ENCODE data around the gene TSPAN5.
"Not testable (repeated sequence)": the region's sequence is repeated elsewhere in the genome, so short reads cannot be mapped to it uniquely, and the experiment has no call there.

The TSPAN5 gene

GRCh38 chr4:98658287-98659105 is at the start of gene TSPAN5:
TSPAN5 (minus strand) TSS chr4:98658611.
- peak; percentile 71 to 83 (median 76) for DNase-seq (ENCODE audit: low read depth in 3 of 3)

DNA sequence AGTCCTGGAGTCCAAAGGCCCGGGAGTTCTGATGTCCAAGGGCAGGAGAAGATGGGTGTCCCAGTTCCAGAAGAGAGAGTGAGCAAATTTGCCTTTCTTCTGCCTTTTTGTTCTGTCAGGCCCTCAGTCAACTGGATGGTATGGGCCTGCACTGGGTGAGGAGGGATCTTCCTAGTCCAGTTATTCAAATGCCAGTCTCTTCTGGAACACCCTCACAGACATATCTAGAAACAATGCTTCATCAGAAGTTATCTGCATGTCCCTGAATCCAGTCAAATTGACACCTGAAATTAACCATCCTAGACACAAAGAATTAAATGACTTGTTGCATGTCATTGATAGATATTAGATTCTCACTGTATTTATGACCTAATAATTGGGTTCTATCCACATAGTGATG is 48.5 kb upstream of the TSPAN5 start:
- no peak for DNase-seq (ENCODE audit: low read depth in 3 of 3)

- DNase-seq (ENCODE audit: low read depth in 3 of 3) = no peak
Measured at GRCh38 chr4:98706200-98706813, 47.9 kb upstream of the TSPAN5 start.

DNA sequence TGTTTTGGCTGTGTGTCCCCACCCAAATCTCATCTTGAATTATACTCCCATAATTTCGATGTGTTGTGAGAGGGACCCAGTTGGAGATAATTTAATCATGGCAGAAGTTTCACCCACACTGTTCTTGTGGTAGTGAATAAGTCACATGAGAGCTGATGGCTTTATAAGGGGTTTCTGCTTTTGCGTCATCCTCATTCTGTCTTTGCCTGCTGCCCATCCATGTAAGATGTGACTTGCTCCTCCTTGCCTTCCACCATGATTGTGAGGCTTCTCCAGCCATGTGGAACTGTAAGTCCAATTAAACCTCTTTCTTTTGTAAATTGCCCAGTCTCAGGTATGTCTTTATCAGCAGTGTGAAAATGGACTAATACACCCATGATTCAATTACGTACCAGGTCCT is 47.2 kb upstream of the TSPAN5 start:
- DNase-seq (ENCODE audit: low read depth in 3 of 3) = not testable (repeated sequence)

GRCh38 chr4:98700656-98701055 is 42.2 kb upstream of the TSPAN5 start:
- no peak for DNase-seq (ENCODE audit: low read depth in 3 of 3)

DNA sequence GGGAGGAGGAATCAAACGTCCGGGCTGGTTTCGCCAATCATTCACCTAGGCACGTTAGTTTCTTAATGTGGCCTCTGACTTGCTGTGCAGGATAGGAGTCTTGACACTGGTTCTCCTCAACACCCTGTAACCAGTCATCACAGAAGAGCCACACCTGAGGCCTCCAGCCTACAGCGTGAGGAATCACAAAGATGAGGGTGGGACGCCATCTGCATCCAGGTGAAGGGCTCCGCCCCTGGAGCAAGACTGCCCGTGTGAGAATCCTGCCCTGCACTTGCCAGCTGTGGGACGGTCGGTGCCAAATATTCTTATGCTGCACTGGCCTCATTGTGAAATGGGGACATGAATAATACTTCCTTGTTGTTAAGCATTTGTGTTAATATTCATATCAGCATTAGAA is 35.7 kb upstream of the TSPAN5 start:
- no peak for DNase-seq (ENCODE audit: low read depth in 3 of 3)

DNA sequence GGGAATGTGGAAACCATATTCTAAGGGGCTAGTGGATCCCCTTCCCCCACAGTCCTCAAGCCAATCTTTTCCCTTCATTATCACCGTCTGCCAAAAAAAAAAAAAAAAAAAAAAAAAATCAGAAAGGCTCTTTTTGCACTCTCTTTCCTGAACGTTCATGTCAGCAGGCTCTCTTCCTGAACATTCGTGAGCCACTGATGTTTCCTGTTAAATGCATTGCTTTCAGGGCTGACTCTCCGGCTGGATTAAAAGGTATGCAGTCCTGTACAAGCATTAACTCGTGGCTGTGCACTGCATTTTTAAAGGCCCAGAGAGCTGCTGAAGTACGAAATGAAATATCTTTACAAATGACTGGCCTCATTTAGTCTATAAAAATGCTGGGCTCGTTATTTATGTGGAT is 34.0 kb upstream of the TSPAN5 start:
- no peak for DNase-seq (ENCODE audit: low read depth in 3 of 3)

DNA sequence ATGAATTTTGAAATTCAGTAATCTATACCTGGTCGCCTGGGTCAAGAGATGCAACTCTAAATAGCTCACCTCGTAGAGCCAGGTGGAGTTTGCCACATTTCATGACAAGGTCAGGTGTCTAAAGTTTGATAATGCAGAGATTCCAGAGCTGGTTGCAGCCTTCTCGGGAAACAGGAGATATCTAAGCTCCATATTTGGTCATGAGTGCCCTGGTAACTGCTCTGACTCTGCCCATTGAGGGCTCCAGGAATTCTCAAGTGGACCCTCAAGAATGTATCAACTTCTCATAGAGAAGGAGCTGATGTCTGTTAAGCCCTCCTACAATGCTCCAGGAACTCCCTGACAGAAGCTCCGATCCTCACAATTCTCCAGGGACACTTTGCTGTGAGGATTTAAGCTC is 33.2 kb upstream of the TSPAN5 start:
- no peak for DNase-seq (ENCODE audit: low read depth in 3 of 3)

GRCh38 chr4:98689507-98690174 is 31.2 kb upstream of the TSPAN5 start:
- DNase-seq (ENCODE audit: low read depth in 3 of 3) = no peak

DNA sequence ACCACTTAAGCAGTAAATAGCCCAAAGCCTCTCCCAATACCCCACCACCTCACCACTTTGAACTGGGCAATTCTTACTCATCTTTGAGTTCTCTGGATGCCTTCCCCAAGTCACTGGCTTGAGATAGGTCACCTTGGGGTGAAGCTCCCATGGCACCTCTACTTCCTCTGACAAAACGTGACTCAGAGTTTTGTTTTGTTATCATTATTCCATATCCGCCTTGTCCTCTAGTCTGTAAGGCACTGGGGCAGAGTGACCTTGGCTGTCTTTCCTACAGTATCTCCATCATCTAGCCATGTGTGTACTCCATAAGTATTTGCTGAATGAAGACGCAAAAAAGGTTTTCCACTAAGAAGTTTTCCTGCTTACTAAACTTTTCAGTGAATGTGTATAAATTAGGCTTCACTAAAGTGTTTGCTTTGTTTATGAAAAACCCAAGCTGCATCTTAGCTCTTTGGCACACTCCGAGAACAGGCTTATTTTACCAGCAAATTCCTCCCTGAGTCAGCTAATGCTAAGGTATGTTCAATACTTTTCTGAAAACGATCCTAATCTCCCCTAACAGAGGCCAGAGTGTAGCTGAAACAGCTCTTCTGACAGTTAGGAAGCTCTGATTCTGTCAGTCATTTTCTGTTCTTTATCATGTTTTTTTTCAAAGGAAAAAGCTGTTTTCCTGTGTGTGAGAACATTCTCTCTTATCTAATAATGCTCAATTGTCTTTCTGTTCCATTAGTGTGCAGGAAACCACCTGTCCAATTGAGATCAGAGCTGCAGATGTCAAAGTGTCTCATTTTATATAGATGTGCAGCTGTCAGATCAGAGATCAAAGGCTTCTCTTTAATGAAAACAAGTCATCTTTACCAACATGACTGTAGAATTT is 30.2 kb upstream of the TSPAN5 start:
- DNase-seq (ENCODE audit: low read depth in 3 of 3) = no peak

DNA sequence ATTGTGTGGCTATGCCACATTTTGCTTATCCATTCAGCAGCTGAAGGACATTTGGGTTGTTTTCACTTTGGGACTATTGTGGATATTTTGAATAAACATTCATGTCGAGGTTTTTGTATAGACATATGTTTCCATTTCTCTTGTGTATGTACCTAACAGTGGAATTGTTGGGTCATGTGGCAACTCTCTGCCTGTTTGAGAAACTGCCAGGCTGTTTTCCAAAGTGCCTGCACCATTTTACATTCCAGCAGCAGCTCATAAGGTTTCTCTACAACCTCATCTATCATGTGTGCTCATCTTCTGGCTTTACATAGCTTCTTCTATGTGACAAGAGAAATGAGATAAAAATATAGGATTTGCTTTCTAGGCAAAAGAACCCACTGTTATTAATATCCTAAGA is 29.5 kb upstream of the TSPAN5 start:
- DNase-seq (ENCODE audit: low read depth in 3 of 3) = no peak

DNA sequence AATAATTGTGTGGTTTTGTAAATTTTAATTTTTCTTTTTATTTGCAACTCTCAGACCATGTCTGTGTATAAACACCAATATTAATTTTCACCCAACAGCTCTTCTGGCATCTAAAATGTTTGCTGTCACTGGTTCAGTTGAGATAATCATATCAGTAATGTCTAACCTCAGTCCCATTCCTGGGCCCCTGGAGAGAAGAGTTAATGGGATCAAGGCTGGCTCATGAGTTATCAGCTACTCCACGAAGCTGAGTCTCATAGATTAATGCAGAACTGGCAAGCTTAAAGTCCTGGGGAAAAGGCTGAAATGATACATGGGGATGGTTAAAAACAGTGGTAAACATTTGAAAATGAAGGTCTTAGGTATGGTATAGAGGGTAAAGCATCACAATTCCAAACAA is 28.4 kb upstream of the TSPAN5 start:
- DNase-seq (ENCODE audit: low read depth in 3 of 3) = no peak

- DNase-seq (ENCODE audit: low read depth in 3 of 3) = no peak
Measured at GRCh38 chr4:98686043-98686707, 27.8 kb upstream of the TSPAN5 start.

DNA sequence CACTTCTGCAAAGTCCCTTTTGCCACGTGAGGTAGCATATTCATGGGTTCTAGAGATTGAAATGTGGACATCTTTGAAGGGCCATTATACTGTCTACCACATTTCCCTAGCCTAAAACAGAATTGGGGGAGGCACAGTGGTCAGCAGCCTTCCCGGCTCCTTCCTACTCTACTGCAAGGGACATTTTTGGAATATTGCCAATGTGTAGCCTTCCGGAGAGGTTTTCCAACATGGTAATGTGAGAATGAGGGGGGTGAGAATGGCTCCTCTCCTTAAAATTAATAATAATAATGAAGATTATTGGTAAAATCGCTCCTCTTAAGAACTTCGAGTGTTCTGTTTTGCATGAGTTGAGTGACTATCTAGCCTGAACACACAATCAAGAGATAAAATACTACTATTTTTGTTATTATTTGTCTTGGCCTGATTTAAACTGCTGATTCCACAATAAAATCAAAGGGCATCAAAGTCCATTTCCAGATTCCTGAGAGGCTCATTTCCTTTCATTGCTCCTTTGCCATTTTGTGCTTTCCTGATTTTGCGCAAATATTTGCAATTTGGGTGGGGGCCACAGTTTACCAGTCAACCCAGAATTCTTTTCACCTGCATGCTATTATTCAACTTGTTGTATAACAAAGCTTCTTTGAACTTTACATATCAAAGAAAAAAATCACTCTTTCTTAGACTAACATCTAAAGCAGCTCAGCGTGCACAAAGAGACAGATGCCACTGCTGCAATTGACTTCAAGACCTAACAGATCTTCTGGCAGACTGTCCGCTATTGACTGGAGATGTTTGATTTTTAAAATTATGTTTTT is 27.0 kb upstream of the TSPAN5 start:
- no peak for DNase-seq (ENCODE audit: low read depth in 3 of 3)

DNA sequence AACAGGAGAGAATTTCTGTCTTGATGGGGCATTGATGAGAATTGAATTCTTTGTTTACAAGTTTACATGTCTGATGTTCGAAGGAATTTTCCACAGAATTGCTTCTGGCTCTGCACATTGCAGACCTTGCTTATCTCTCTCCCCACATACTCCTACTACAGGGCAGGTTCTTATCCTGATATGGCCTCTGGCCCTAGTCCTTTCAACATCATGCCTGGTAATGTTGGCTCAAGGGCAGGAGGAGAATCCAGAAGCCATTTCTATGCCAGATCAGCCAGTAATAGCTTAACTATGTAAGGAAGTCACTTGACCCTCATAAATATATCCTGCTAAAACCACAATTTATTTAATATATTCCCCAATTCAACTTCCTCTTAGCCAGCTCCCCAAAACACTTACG is 24.3 kb upstream of the TSPAN5 start:
- no peak for DNase-seq (ENCODE audit: low read depth in 3 of 3)

DNA sequence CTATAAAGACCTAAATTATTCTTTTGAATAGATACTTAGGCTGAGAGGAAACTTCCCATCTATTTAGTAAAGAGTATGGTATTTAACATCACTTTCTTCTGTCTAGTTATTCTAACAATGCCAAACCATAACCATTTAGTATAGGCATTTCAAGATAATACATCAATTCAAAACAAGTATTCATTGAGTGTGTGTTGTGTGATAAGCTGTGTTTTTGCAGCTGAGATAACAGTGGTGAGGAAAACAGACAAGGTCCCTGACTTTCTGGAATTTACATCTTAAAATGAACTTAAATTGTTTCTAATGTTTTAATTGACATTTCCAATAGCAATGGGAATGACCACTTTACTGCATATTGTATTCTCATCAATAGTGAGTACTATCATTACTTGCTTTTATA is 22.4 kb upstream of the TSPAN5 start:
- no peak for DNase-seq (ENCODE audit: low read depth in 3 of 3)

- DNase-seq (ENCODE audit: low read depth in 3 of 3) = no peak
Measured at GRCh38 chr4:98679738-98680137, 21.3 kb upstream of the TSPAN5 start.

GRCh38 chr4:98677799-98678198 is 19.4 kb upstream of the TSPAN5 start:
- DNase-seq (ENCODE audit: low read depth in 3 of 3) = no peak

GRCh38 chr4:98674404-98675173 is 16.2 kb upstream of the TSPAN5 start:
- DNase-seq (ENCODE audit: low read depth in 3 of 3) = no peak

DNA sequence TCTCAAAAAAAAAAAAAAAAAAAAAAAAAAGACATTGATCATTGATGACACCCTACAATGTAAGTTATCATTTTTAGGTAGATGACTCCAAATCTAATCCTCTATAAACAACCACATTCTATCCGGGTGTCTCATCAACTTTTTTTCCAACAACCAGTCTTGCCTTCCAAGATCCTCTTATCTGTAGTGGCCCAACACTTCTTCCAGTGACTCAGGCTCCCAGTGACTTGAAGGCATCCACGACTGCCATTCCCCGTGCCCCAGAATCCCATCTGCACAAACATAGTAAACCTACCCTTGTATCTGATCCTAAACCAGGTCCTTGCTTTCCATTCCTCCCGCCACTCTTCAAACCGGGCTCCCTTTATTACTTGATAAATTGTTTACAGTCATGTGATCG is 15.6 kb upstream of the TSPAN5 start:
- DNase-seq (ENCODE audit: low read depth in 3 of 3) = no peak
